ENCODE data around the gene GULP1. TPM values are rescaled to one million over a fixed set of nuclear protein-coding genes. Genes with fewer than 3 reads are reported as not detected.

The GULP1 gene
- total and polyA plus RNA-seq, 2 of the 13 experiments (the other 11 are each of a cell fraction or from before 2014, with no cell fraction given), result 0.15 TPM; not detected in 1

- no peaks in the 10 kb centered on the region for H3K36me3 ChIP-seq (replicated peaks in 1 of 2; ENCODE audit: control insufficient read depth in 1 of 2, insufficient read depth in 2 of 2, low read length in 2 of 2)
- H3K4me3 ChIP-seq (replicated peaks in 1 of 3; ENCODE audit: insufficient read depth in 1 of 3, low read depth in 2 of 3, low read length in 3 of 3), result no peak overlapping the region
- H3K9ac ChIP-seq (ENCODE audit: insufficient read depth, low read depth, low read length), result no peak overlapping the region
- no peak overlapping the region for H2AFZ ChIP-seq (ENCODE audit: low read length)
- no peaks in the 10 kb centered on the region for H3K9me3 ChIP-seq (ENCODE audit: low read length)
- DNase-seq (ENCODE audit: low spot score) (no peak), ATAC-seq (no peak), FAIRE-seq (no peak)
- POLR2A ChIA-PET, result no interaction called here
- no peaks in the 10 kb centered on the region for H4K20me1 ChIP-seq (ENCODE audit: insufficient read depth, low read length)
- no peak overlapping the region for H3K4me2 ChIP-seq (ENCODE audit: low read depth, low read length)
- in situ Hi-C loops (cut with HindIII; ENCODE audit: extremely low pct_ligation_motif_present, low pct_unique_long_range_greater_than_20kb) (no loop called here), intact Hi-C loops (cut with micrococcal nuclease; ENCODE audit: unreplicated experiment) (no loop called here)
- BruUV-seq (replicated peaks), result no TSS peak
- TF ChIP-seq MED13 (CRISPR knock-in tag; IDR thresholded peaks at IDR 0.05), result no peak
- no peak for TF ChIP-seq ZBTB21 (CRISPR knock-in tag; IDR thresholded peaks at IDR 0.05)
- no peak for TF ChIP-seq ZNF143 (CRISPR knock-in tag; IDR thresholded peaks at IDR 0.05)
- no peak for TF ChIP-seq NKX3-1 (CRISPR knock-in tag; IDR thresholded peaks at IDR 0.05)
- no peak for TF ChIP-seq MXD4 (CRISPR knock-in tag; IDR thresholded peaks at IDR 0.05)
- no peak for TF ChIP-seq CSRNP2 (CRISPR knock-in tag; conservative IDR thresholded peaks at IDR 0.05; ENCODE audit: low read depth)
- TF ChIP-seq ZNF710 (CRISPR knock-in tag; IDR thresholded peaks at IDR 0.05; ENCODE audit: borderline replicate concordance), result no peak
- TF ChIP-seq SOX5 (CRISPR knock-in tag; IDR thresholded peaks at IDR 0.05; ENCODE audit: borderline replicate concordance), result no peak
- TF ChIP-seq ZUFSP (CRISPR knock-in tag; IDR thresholded peaks at IDR 0.05; ENCODE audit: borderline replicate concordance), result no peak
- TF ChIP-seq NAIF1 (CRISPR knock-in tag; IDR thresholded peaks at IDR 0.05; ENCODE audit: borderline replicate concordance), result no peak
- no peak for TF ChIP-seq ZNF788 (CRISPR knock-in tag; IDR thresholded peaks at IDR 0.05; ENCODE audit: borderline replicate concordance)
- TF ChIP-seq PPARG (CRISPR knock-in tag; conservative IDR thresholded peaks at IDR 0.05), result no peak
- TF ChIP-seq ERF (CRISPR knock-in tag; IDR thresholded peaks at IDR 0.05), result no peak
- no peak for TF ChIP-seq ZBTB1 (CRISPR knock-in tag; IDR thresholded peaks at IDR 0.05; ENCODE audit: borderline replicate concordance)
- no peak for TF ChIP-seq TOPORS (CRISPR knock-in tag; IDR thresholded peaks at IDR 0.05)
- H3K27me3 ChIP-seq (ENCODE audit: control insufficient read depth in 1 of 2, insufficient read depth in 2 of 2, low read length in 2 of 2), result no peaks in the 10 kb centered on the region
- H3K79me2 ChIP-seq (ENCODE audit: insufficient read depth, low read length), result no peaks in the 10 kb centered on the region
- no peak overlapping the region for H3K27ac ChIP-seq (ENCODE audit: extremely low read length, insufficient read depth, low read length)
- CTCF ChIA-PET (ENCODE audit: low intra/inter-chr PET ratio, low total read pairs), result no interaction called here
- 0% methylated on average over 2 of the region's 2 CpGs for WGBS (ENCODE audit: low lambda C conversion rate)
- no peaks in the 10 kb centered on the region for H3K4me1 ChIP-seq (ENCODE audit: insufficient read depth, low read length)
These were observed 290.5 kb downstream of the GULP1 start for GRCh38 chr2:188582211-188582610.

All from HepG2 (cell line).